Activated naive CD8-positive, alpha-beta T cell (primary cell): ENCODE results near the gene ZNF442.
"Not testable (repeated sequence)": the region's sequence is repeated elsewhere in the genome, so short reads cannot be mapped to it uniquely, and the experiment has no call there.

Source experiments
- H3K27ac Mint-ChIP-seq: one replicate; pipeline ENCODE4 v1.8.0; 2021; ENCODE audit warnings: mixed read lengths
- H3K27me3 Mint-ChIP-seq: one replicate; pipeline ENCODE4 v1.8.0; 2021; ENCODE audit warnings: mixed read lengths
- H3K36me3 Mint-ChIP-seq: one replicate; pipeline ENCODE4 v1.8.0; 2021; ENCODE audit warnings: mixed read lengths
- H3K4me1 Mint-ChIP-seq: one replicate; pipeline ENCODE4 v1.8.0; 2021; ENCODE audit warnings: low read depth, mixed read lengths
- H3K4me3 Mint-ChIP-seq: one replicate; pipeline ENCODE4 v1.8.0; 2021; ENCODE audit warnings: mild to moderate bottlenecking, mixed read lengths
- H3K9me3 Mint-ChIP-seq: one replicate; pipeline ENCODE4 v1.8.0; 2021; ENCODE audit warnings: low read depth, mixed read lengths

ZNF442 gene

GRCh38 chr19:12365236-12366162, at the start of gene ZNF442:
Gene ZNF442 (minus strand): TSS chr19:12365683. CDS start chr19:12363631, 2,052 bp downstream.
- no peaks in the 10 kb centered on the region for H3K9me3 Mint-ChIP-seq
- H3K4me1 Mint-ChIP-seq, result peaks cover 19% of the 10 kb centered on the region
- H3K27ac Mint-ChIP-seq, result peak within 1 kb of the TSS; percentile 70
- H3K27me3 Mint-ChIP-seq, result no peaks in the 10 kb centered on the region
- H3K36me3 Mint-ChIP-seq, result peaks cover 2% of the 10 kb centered on the region
- peak within 1 kb of the TSS; percentile 97 for H3K4me3 Mint-ChIP-seq

DNA sequence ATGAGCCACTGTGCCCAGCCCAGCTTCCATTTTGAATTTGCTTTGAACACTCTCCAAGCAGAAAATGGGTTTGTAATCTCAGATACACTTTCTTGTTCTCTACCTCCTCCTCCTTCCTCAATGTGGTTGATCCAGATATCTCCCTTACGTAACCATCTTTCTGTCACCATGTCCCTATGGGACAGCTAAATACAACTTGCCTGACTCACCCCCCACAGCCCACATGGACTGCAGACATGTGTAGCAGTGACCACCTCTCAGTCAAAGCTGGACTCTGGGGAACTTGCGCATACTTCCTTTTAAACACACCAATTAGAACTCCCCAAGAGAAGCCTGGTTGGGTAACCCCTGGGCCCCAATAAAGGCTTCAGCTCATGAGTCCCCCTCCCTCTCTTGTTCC, 46.4 kb upstream of the ZNF442 start:
- Mint-ChIP-seq H3K9me3 (peaks cover 3% of the 10 kb centered on the region), H3K4me1 (no peaks in the 10 kb centered on the region), H3K4me3 (no peak overlapping the region), H3K27me3 (no peaks in the 10 kb centered on the region), H3K36me3 (peaks cover 13% of the 10 kb centered on the region), H3K27ac (no peak overlapping the region)

DNA sequence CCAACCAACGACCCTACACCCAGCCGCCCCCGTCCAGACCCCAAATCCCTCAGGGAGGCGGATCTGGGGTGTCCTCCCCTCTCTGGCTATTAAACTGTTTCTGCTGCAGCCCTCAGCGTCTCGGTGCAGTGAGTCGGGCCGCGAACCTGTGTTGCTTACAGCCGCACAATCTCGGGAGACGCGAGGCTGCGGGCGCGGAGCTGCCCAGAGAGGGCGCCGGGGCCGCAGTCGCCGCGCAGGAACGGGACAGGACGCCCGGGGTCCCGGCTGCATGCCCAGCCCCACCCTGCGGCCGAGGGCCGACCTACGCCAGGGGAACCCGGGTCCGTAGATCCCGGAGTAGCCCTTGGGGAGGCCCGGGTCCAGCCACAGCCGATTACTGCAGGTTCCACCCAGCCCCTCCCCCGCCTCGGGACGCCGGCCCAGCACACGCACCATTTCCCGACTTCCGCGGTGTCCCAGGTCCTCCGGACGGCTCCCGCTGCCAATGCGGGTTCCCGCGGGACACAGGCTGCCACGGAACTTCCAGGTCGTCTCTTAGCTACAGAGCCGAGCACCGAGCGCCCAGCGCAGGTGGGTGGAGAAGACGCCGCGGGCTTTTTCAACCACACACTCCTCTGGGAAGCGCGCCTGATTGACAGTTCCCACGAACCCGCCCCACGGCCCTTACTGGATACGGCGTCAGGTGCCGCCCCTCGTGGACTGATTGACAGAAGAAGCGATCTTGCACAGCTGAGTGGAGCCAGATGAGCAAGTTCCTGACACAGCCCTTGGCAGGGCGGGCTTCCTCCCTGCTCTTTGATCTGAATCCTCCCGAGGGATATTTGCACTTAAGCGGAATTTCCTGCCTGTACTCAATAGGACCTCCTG, 35.4 kb upstream of the ZNF442 start, which contains the start of gene ZNF799:
Gene ZNF799 (minus strand): TSS at position 639 of the 870 bp plus-strand sequence. CDS start 201 bp downstream, at position 438.
- peaks cover 20% of the 10 kb centered on the region for H3K4me1 Mint-ChIP-seq
- no peaks in the 10 kb centered on the region for H3K9me3 Mint-ChIP-seq
- H3K36me3 Mint-ChIP-seq, result peaks cover 5% of the 10 kb centered on the region
- peak within 1 kb of the TSS; percentile 72 for H3K27ac Mint-ChIP-seq
- H3K4me3 Mint-ChIP-seq, result peak within 1 kb of the TSS; percentile 92
- H3K27me3 Mint-ChIP-seq, result no peaks in the 10 kb centered on the region

GRCh38 chr19:12399901-12400632, 34.6 kb upstream of the ZNF442 start:
- H3K9me3 Mint-ChIP-seq, H3K36me3 Mint-ChIP-seq, H3K27me3 Mint-ChIP-seq: not testable (repeated sequence)
- Mint-ChIP-seq H3K4me3 (peak overlapping the region; percentile 88), H3K27ac (peak overlapping the region; percentile 50), H3K4me1 (peaks cover 20% of the 10 kb centered on the region)

GRCh38 chr19:12391148-12391547, 25.7 kb upstream of the ZNF442 start:
- not testable (repeated sequence) for H3K4me3 Mint-ChIP-seq, H3K27ac Mint-ChIP-seq, H3K27me3 Mint-ChIP-seq, H3K4me1 Mint-ChIP-seq
- Mint-ChIP-seq H3K36me3 (peaks cover 59% of the 10 kb centered on the region), H3K9me3 (peaks cover 28% of the 10 kb centered on the region)

GRCh38 chr19:12386365-12386764, 20.9 kb upstream of the ZNF442 start:
- H3K9me3 Mint-ChIP-seq, result peaks cover 18% of the 10 kb centered on the region

GRCh38 chr19:12380444-12380737, 14.9 kb upstream of the ZNF442 start:
- Mint-ChIP-seq H3K4me1 (no peaks in the 10 kb centered on the region), H3K4me3 (no peak overlapping the region), H3K27me3 (no peaks in the 10 kb centered on the region), H3K27ac (no peak overlapping the region), H3K36me3 (peaks cover 45% of the 10 kb centered on the region), H3K9me3 (peaks cover 28% of the 10 kb centered on the region)

More at GRCh38 chr19:12386365-12386764, 20.9 kb upstream of the ZNF442 start:
- not testable (repeated sequence) for H3K4me3 Mint-ChIP-seq, H3K27ac Mint-ChIP-seq, H3K27me3 Mint-ChIP-seq, H3K4me1 Mint-ChIP-seq
- H3K36me3 Mint-ChIP-seq, result peaks cover 43% of the 10 kb centered on the region

- Mint-ChIP-seq H3K9me3 (peaks cover 30% of the 10 kb centered on the region), H3K27me3 (no peaks in the 10 kb centered on the region), H3K4me1 (no peaks in the 10 kb centered on the region), H3K4me3 (no peak overlapping the region), H3K36me3 (peaks cover 46% of the 10 kb centered on the region), H3K27ac (no peak overlapping the region)
Observed at GRCh38 chr19:12379732-12380443, 14.4 kb upstream of the ZNF442 start.

DNA sequence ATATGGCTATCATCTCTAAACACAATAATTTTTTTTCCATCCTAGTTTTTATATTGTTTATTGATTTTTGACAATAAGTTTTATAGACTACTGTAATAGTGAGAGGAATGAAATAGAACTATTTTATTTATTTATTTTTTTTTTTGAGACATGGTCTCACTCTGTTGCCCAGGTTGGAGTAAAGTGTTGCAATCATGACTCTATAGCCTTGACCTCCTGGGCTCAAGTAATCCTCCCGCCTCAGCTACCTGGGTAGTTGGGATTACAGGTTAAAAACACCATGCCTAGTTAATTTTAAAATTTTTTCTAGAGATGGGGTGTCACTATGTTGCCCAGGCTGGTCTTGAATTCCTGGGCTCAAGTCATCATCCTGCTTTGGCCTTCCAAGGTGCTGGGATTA, 8.5 kb upstream of the ZNF442 start:
- Mint-ChIP-seq H3K27me3 (no peaks in the 10 kb centered on the region), H3K27ac (no peak overlapping the region), H3K9me3 (peaks cover 19% of the 10 kb centered on the region), H3K36me3 (peaks cover 24% of the 10 kb centered on the region), H3K4me3 (no peak overlapping the region), H3K4me1 (no peaks in the 10 kb centered on the region)

GRCh38 chr19:12364391-12365235, 870 bp downstream of the ZNF442 start:
- Mint-ChIP-seq H3K4me1 (peaks cover 19% of the 10 kb centered on the region), H3K27me3 (no peaks in the 10 kb centered on the region), H3K4me3 (peak overlapping the region; percentile 97), H3K9me3 (no peaks in the 10 kb centered on the region), H3K36me3 (peaks cover 2% of the 10 kb centered on the region), H3K27ac (no peak overlapping the region)

GRCh38 chr19:12362236-12362635, 3.2 kb downstream of the ZNF442 start:
- not testable (repeated sequence) for H3K36me3 Mint-ChIP-seq, H3K4me3 Mint-ChIP-seq, H3K27me3 Mint-ChIP-seq, H3K27ac Mint-ChIP-seq, H3K9me3 Mint-ChIP-seq
- peaks cover 19% of the 10 kb centered on the region for H3K4me1 Mint-ChIP-seq

DNA sequence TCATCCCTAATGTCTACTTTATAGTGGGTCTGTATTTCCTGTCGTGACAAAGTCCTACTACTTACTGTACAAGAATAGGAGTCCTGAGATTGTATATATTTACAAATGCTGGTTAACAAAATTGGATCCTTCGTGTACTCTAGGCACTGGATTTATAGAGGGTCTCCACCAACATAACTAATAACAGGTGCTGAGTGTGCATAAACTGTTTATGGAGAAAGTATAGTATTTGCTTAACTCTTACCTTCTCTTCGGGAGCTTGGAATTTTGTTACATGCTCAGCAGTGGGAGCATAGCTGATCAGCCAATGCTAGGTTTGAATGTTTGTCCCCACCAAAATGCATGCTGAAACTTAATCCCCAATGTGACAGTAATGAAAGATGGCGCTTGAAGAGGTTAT, 12.1 kb downstream of the ZNF442 start:
- peaks cover 47% of the 10 kb centered on the region for H3K36me3 Mint-ChIP-seq
- H3K9me3 Mint-ChIP-seq, result peaks cover 38% of the 10 kb centered on the region
- H3K4me3 Mint-ChIP-seq, result no peak overlapping the region
- H3K4me1 Mint-ChIP-seq, result no peaks in the 10 kb centered on the region
- H3K27me3 Mint-ChIP-seq, result no peaks in the 10 kb centered on the region
- no peak overlapping the region for H3K27ac Mint-ChIP-seq

GRCh38 chr19:12350890-12351197, 14.6 kb downstream of the ZNF442 start:
- Mint-ChIP-seq H3K36me3 (peaks cover 44% of the 10 kb centered on the region), H3K9me3 (peaks cover 35% of the 10 kb centered on the region), H3K4me1 (no peaks in the 10 kb centered on the region), H3K27ac (no peak overlapping the region), H3K4me3 (no peak overlapping the region), H3K27me3 (no peaks in the 10 kb centered on the region)
